HEK293 (cell line): ENCODE measurements around the gene DPM2.
A peak's percentile ranks its signal among the peaks of the same experiment; 100 is the strongest.

Source experiments
- MZF1 ChIP-seq: fragments of 450-650 bp; formaldehyde crosslinking; IDR thresholded peaks from 2 replicates; pipeline ENCODE4 v1.5.1; 2017; ENCODE audit warnings: missing biosample characterization, missing genetic modification characterization, borderline replicate concordance
- SP2 ChIP-seq: fragments of 450-650 bp; formaldehyde crosslinking; IDR thresholded peaks from 2 replicates; pipeline ENCODE4 v1.5.1; 2016; ENCODE audit warnings: missing biosample characterization, missing genetic modification characterization
- WT1 ChIP-seq: fragments of 450-650 bp; formaldehyde crosslinking; IDR thresholded peaks from 2 replicates; pipeline ENCODE4 v1.5.1; 2016; ENCODE audit warnings: missing biosample characterization, missing genetic modification characterization
- ZBTB17 ChIP-seq: fragments of 450-650 bp; formaldehyde crosslinking; IDR thresholded peaks from 2 replicates; pipeline ENCODE4 v1.5.1; 2016; ENCODE audit warnings: missing biosample characterization, missing genetic modification characterization
- ZBTB21 ChIP-seq: fragments of 450-650 bp; formaldehyde crosslinking; IDR thresholded peaks from 2 replicates; pipeline ENCODE4 v1.5.1; 2017; ENCODE audit warnings: missing biosample characterization, missing genetic modification characterization
- ZBTB8A ChIP-seq: fragments of 450-650 bp; formaldehyde crosslinking; IDR thresholded peaks from 2 replicates; pipeline ENCODE4 v1.5.1; 2016; ENCODE audit warnings: missing biosample characterization, missing genetic modification characterization
- ZFHX2 ChIP-seq: fragments of 450-650 bp; formaldehyde crosslinking; conservative IDR thresholded peaks from 2 replicates; pipeline ENCODE4 v1.5.1; 2016; ENCODE audit warnings: missing biosample characterization, missing genetic modification characterization
- ZFP69B ChIP-seq: fragments of 450-650 bp; formaldehyde crosslinking; IDR thresholded peaks from 2 replicates; pipeline ENCODE4 v1.5.1; 2016; ENCODE audit warnings: missing biosample characterization, missing genetic modification characterization
- ZNF140 ChIP-seq: fragments of 450-650 bp; formaldehyde crosslinking; IDR thresholded peaks from 2 replicates; pipeline ENCODE4 v1.5.1; 2016; ENCODE audit warnings: missing biosample characterization, missing genetic modification characterization
- ZNF157 ChIP-seq: fragments of 450-650 bp; formaldehyde crosslinking; IDR thresholded peaks from 2 replicates; pipeline ENCODE4 v1.5.1; 2016; ENCODE audit warnings: missing biosample characterization, missing genetic modification characterization
- ZNF184 ChIP-seq: fragments of 450-650 bp; IDR thresholded peaks from 2 replicates; pipeline ENCODE4 v1.5.1; 2018; ENCODE audit warnings: missing biosample characterization, mild to moderate bottlenecking, missing genetic modification characterization
- ZNF292 ChIP-seq: fragments of 450-650 bp; formaldehyde crosslinking; IDR thresholded peaks from 2 replicates; pipeline ENCODE4 v1.5.1; 2016; ENCODE audit warnings: low read depth, missing biosample characterization, missing genetic modification characterization, borderline replicate concordance
- ZNF354C ChIP-seq: fragments of 450-650 bp; formaldehyde crosslinking; IDR thresholded peaks from 2 replicates; pipeline ENCODE4 v1.5.1; 2016; ENCODE audit warnings: missing biosample characterization, missing genetic modification characterization, low read depth, borderline replicate concordance
- ZNF416 ChIP-seq: fragments of 450-650 bp; formaldehyde crosslinking; IDR thresholded peaks from 2 replicates; pipeline ENCODE4 v1.5.1; 2016; ENCODE audit warnings: missing biosample characterization, missing genetic modification characterization
- ZNF423 ChIP-seq: fragments of 450-650 bp; formaldehyde crosslinking; IDR thresholded peaks from 2 replicates; pipeline ENCODE4 v1.5.1; 2016; ENCODE audit warnings: missing biosample characterization, missing genetic modification characterization
- ZNF510 ChIP-seq: fragments of 450-650 bp; formaldehyde crosslinking; IDR thresholded peaks from 2 replicates; pipeline ENCODE4 v1.5.1; 2018; ENCODE audit warnings: mild to moderate bottlenecking, missing genetic modification characterization, missing biosample characterization; ENCODE audit not compliant: insufficient replicate concordance
- ZNF558 ChIP-seq: fragments of 450-650 bp; formaldehyde crosslinking; IDR thresholded peaks from 2 replicates; pipeline ENCODE4 v1.5.1; 2016; ENCODE audit warnings: missing biosample characterization, missing genetic modification characterization
- ZNF670 ChIP-seq: fragments of 450-650 bp; formaldehyde crosslinking; IDR thresholded peaks from 2 replicates; pipeline ENCODE4 v1.5.1; 2016; ENCODE audit warnings: missing biosample characterization, missing genetic modification characterization, low read depth
- ZNF677 ChIP-seq: fragments of 450-650 bp; IDR thresholded peaks from 2 replicates; pipeline ENCODE4 v1.5.0; 2018; ENCODE audit warnings: missing biosample characterization, mild to moderate bottlenecking, missing genetic modification characterization, moderate library complexity
- ZNF768 ChIP-seq: fragments of 450-650 bp; formaldehyde crosslinking; IDR thresholded peaks from 2 replicates; pipeline ENCODE4 v1.5.1; 2018; ENCODE audit warnings: missing biosample characterization, mild to moderate bottlenecking, missing genetic modification characterization
- ZNF777 ChIP-seq: fragments of 450-650 bp; formaldehyde crosslinking; IDR thresholded peaks from 2 replicates; pipeline ENCODE4 v1.5.1; 2017; ENCODE audit warnings: missing biosample characterization, missing genetic modification characterization, borderline replicate concordance
- ZNF785 ChIP-seq: fragments of 450-650 bp; formaldehyde crosslinking; IDR thresholded peaks from 2 replicates; pipeline ENCODE4 v1.5.1; 2016; ENCODE audit warnings: missing biosample characterization, missing genetic modification characterization
- ZSCAN23 ChIP-seq: fragments of 450-650 bp; formaldehyde crosslinking; IDR thresholded peaks from 2 replicates; pipeline ENCODE4 v1.5.1; 2016; ENCODE audit warnings: missing biosample characterization, missing genetic modification characterization
- TF ChIP-seq, protein P1 (sequence below): fragments of 450-650 bp; formaldehyde crosslinking; IDR thresholded peaks from 2 replicates; pipeline ENCODE4 v1.5.1; 2016; ENCODE audit warnings: missing biosample characterization, missing genetic modification characterization
- TF ChIP-seq, protein P2 (sequence below): fragments of 450-650 bp; formaldehyde crosslinking; IDR thresholded peaks from 2 replicates; pipeline ENCODE4 v1.5.1; 2016; ENCODE audit warnings: missing biosample characterization, missing genetic modification characterization
- TF ChIP-seq, protein P3 (sequence below): fragments of 450-650 bp; formaldehyde crosslinking; IDR thresholded peaks from 2 replicates; pipeline ENCODE4 v1.5.1; 2017; ENCODE audit warnings: missing biosample characterization, missing genetic modification characterization
- TF ChIP-seq, protein P4 (sequence below): fragments of 450-650 bp; formaldehyde crosslinking; IDR thresholded peaks from 2 replicates; pipeline ENCODE4 v1.5.1; 2016; ENCODE audit warnings: missing biosample characterization, missing genetic modification characterization
- TF ChIP-seq, protein P5 (sequence below): fragments of 450-650 bp; formaldehyde crosslinking; IDR thresholded peaks from 2 replicates; pipeline ENCODE4 v1.5.1; 2017; ENCODE audit warnings: missing biosample characterization, missing genetic modification characterization
- TF ChIP-seq, protein P6 (sequence below): fragments of 450-650 bp; IDR thresholded peaks from 2 replicates; pipeline ENCODE4 v1.5.1; 2018; ENCODE audit warnings: missing biosample characterization, mild to moderate bottlenecking, missing genetic modification characterization

The DPM2 gene

DNA sequence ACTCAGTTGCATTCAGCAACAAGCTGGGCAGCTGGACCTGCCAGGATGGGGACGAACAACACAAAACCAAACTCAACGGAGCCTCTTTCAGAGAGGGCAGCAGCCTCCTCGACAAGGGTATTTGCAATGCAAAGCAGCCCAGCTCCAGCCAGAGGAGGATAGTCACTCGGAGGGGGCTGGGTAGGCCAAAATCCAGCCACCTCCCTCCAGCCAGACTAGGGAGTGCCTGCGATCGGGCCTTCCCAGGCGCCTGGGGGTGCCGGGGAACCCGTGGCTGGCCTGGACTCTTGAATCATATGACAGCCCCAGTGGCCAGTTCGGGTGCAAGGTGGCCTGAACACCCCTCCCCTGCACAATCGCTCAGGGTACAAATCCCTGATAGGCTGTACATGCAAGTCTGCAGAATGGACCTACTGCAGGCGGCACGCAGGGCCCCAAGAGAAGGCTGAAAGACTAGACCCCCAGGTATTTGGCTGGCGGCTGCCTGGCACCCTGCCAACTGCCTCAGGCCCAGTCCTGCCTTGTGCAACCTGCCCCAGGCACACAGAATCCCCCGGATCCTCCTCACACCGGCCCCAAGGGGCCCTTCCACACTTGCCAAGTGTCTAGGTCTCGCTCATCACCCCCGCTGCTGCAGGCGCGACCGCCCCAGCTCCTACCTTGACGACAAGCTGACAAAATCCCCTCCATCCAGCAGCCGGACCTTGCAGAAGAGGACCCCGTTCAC is 41.8 kb upstream of the DPM2 start (continued):
- no peak for TF ChIP-seq ZNF558 (tag by site-specific recombination)
- 0 out of 2 replicates have a peak, but pooled peaks have one; percentile 74 for TF ChIP-seq ZNF677
- TF ChIP-seq, protein P1, sequence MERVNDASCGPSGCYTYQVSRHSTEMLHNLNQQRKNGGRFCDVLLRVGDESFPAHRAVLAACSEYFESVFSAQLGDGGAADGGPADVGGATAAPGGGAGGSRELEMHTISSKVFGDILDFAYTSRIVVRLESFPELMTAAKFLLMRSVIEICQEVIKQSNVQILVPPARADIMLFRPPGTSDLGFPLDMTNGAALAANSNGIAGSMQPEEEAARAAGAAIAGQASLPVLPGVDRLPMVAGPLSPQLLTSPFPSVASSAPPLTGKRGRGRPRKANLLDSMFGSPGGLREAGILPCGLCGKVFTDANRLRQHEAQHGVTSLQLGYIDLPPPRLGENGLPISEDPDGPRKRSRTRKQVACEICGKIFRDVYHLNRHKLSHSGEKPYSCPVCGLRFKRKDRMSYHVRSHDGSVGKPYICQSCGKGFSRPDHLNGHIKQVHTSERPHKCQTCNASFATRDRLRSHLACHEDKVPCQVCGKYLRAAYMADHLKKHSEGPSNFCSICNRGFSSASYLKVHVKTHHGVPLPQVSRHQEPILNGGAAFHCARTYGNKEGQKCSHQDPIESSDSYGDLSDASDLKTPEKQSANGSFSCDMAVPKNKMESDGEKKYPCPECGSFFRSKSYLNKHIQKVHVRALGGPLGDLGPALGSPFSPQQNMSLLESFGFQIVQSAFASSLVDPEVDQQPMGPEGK = peak; percentile 66
- no peak for TF ChIP-seq ZBTB21 (tag by site-specific recombination)
- no peak for TF ChIP-seq ZNF768 (tag by site-specific recombination)
- no peak for TF ChIP-seq ZFHX2 (tag by site-specific recombination)
- TF ChIP-seq, protein P2, sequence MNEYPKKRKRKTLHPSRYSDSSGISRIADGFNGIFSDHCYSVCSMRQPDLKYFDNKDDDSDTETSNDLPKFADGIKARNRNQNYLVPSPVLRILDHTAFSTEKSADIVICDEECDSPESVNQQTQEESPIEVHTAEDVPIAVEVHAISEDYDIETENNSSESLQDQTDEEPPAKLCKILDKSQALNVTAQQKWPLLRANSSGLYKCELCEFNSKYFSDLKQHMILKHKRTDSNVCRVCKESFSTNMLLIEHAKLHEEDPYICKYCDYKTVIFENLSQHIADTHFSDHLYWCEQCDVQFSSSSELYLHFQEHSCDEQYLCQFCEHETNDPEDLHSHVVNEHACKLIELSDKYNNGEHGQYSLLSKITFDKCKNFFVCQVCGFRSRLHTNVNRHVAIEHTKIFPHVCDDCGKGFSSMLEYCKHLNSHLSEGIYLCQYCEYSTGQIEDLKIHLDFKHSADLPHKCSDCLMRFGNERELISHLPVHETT (tag by site-specific recombination) = no peak
- TF ChIP-seq ZNF292 (tag by site-specific recombination) = no peak
- TF ChIP-seq, protein P3, sequence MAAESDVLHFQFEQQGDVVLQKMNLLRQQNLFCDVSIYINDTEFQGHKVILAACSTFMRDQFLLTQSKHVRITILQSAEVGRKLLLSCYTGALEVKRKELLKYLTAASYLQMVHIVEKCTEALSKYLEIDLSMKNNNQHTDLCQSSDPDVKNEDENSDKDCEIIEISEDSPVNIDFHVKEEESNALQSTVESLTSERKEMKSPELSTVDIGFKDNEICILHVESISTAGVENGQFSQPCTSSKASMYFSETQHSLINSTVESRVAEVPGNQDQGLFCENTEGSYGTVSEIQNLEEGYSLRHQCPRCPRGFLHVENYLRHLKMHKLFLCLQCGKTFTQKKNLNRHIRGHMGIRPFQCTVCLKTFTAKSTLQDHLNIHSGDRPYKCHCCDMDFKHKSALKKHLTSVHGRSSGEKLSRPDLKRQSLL (tag by site-specific recombination) = no peak
- TF ChIP-seq MZF1 (tag by site-specific recombination) = no peak
- no peak for TF ChIP-seq ZNF670 (tag by site-specific recombination)
- no peak for TF ChIP-seq ZNF510 (tag by site-specific recombination)
- TF ChIP-seq ZNF777 (tag by site-specific recombination) = no peak
- no peak for TF ChIP-seq ZNF423
- peak; percentile 83 for TF ChIP-seq ZNF184
- TF ChIP-seq, protein P4, sequence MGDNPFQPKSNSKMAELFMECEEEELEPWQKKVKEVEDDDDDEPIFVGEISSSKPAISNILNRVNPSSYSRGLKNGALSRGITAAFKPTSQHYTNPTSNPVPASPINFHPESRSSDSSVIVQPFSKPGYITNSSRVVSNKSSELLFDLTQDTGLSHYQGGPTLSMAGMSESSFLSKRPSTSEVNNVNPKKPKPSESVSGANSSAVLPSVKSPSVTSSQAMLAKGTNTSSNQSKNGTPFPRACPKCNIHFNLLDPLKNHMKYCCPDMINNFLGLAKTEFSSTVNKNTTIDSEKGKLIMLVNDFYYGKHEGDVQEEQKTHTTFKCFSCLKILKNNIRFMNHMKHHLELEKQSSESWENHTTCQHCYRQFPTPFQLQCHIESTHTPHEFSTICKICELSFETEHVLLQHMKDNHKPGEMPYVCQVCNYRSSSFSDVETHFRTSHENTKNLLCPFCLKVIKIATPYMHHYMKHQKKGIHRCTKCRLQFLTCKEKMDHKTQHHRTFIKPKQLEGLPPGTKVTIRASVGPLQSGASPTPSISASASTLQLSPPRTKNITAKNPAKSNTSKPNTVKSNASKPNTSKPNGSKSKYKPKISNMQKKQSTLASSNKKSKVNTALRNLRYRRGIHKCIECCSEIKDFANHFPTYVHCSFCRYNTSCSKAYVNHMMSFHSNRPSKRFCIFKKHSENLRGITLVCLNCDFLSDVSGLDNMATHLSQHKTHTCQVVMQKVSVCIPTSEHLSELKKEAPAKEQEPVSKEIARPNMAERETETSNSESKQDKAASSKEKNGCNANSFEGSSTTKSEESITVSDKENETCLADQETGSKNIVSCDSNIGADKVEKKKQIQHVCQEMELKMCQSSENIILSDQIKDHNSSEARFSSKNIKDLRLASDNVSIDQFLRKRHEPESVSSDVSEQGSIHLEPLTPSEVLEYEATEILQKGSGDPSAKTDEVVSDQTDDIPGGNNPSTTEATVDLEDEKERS (tag by site-specific recombination) = no peak
- no peak for TF ChIP-seq ZNF157 (tag by site-specific recombination)
- TF ChIP-seq, protein P5, sequence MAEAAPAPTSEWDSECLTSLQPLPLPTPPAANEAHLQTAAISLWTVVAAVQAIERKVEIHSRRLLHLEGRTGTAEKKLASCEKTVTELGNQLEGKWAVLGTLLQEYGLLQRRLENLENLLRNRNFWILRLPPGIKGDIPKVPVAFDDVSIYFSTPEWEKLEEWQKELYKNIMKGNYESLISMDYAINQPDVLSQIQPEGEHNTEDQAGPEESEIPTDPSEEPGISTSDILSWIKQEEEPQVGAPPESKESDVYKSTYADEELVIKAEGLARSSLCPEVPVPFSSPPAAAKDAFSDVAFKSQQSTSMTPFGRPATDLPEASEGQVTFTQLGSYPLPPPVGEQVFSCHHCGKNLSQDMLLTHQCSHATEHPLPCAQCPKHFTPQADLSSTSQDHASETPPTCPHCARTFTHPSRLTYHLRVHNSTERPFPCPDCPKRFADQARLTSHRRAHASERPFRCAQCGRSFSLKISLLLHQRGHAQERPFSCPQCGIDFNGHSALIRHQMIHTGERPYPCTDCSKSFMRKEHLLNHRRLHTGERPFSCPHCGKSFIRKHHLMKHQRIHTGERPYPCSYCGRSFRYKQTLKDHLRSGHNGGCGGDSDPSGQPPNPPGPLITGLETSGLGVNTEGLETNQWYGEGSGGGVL (tag by site-specific recombination) = peak; percentile 33; the same call in 1 of the 2 replicates
- TF ChIP-seq ZBTB17 (tag by site-specific recombination) = peak; percentile 62
- TF ChIP-seq SP2 (tag by site-specific recombination) = no peak
- no peak for TF ChIP-seq ZNF354C
- TF ChIP-seq, protein P6, sequence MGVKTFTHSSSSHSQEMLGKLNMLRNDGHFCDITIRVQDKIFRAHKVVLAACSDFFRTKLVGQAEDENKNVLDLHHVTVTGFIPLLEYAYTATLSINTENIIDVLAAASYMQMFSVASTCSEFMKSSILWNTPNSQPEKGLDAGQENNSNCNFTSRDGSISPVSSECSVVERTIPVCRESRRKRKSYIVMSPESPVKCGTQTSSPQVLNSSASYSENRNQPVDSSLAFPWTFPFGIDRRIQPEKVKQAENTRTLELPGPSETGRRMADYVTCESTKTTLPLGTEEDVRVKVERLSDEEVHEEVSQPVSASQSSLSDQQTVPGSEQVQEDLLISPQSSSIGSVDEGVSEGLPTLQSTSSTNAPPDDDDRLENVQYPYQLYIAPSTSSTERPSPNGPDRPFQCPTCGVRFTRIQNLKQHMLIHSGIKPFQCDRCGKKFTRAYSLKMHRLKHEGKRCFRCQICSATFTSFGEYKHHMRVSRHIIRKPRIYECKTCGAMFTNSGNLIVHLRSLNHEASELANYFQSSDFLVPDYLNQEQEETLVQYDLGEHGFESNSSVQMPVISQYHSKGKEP (tag by site-specific recombination) = peak; percentile 46; the same call in 1 of the 2 replicates
- no peak for TF ChIP-seq ZNF140 (tag by site-specific recombination)
- TF ChIP-seq ZSCAN23 = no peak
- TF ChIP-seq ZNF785 (tag by site-specific recombination) = no peak
- no peak for TF ChIP-seq WT1 (tag by site-specific recombination)
- TF ChIP-seq ZFP69B (tag by site-specific recombination) = no peak
- TF ChIP-seq ZBTB8A = peak; percentile 68
- no peak for TF ChIP-seq ZNF416
